Measurements from ENCODE around the gene LRWD1. TPM values are rescaled to one million over a fixed set of nuclear protein-coding genes. Genes with fewer than 3 reads are reported as not detected.

Gene LRWD1
- total RNA-seq, 1 experiment from 2014 or later: 18.0 TPM

- Mint-ChIP-seq H3K36me3 (ENCODE audit: insufficient read depth, unreplicated experiment) (peaks cover 14% of the 10 kb centered on the region), H3K4me1 (ENCODE audit: low read depth, unreplicated experiment) (peaks cover 8% of the 10 kb centered on the region), H3K27me3 (ENCODE audit: unreplicated experiment) (no peaks in the 10 kb centered on the region), H3K4me3 (ENCODE audit: low read depth, unreplicated experiment) (no peak overlapping the region), H3K27ac (ENCODE audit: unreplicated experiment) (no peak overlapping the region), H3K9me3 (ENCODE audit: low read depth, unreplicated experiment) (no peaks in the 10 kb centered on the region)
- DNase-seq: no peak
- intact Hi-C loops (cut with micrococcal nuclease; ENCODE audit: unreplicated experiment): no loop called here
- TSS peak; percentile 14 for BruUV-seq (replicated peaks)
- CTCF ChIA-PET: interaction anchor here (0.7 kb wide), 2 partner anchors 19 to 158 kb away, joined by 5 to 7 read pairs; no protein-coding TSS in a partner anchor
- TF ChIP-seq CTCF (IDR thresholded peaks at IDR 0.05; ENCODE audit: unreplicated experiment): no peak
Measured at GRCh38 chr7:102436118-102436517, 28.7 kb upstream of the LRWD1 start.

GRCh38 chr7:102439963-102440795, 24.6 kb upstream of the LRWD1 start:
- BruUV-seq (replicated peaks): no TSS peak
- Mint-ChIP-seq H3K4me3 (ENCODE audit: low read depth, unreplicated experiment) (no peak overlapping the region), H3K4me1 (ENCODE audit: low read depth, unreplicated experiment) (no peaks in the 10 kb centered on the region), H3K36me3 (ENCODE audit: insufficient read depth, unreplicated experiment) (peaks cover 3% of the 10 kb centered on the region), H3K27ac (ENCODE audit: unreplicated experiment) (no peak overlapping the region), H3K27me3 (ENCODE audit: unreplicated experiment) (no peaks in the 10 kb centered on the region), H3K9me3 (ENCODE audit: low read depth, unreplicated experiment) (no peaks in the 10 kb centered on the region)
- CTCF ChIA-PET: no interaction called here
- intact Hi-C loops (cut with micrococcal nuclease; ENCODE audit: unreplicated experiment): no loop called here
- DNase-seq: peak; percentile 71
- no peak for TF ChIP-seq CTCF (IDR thresholded peaks at IDR 0.05; ENCODE audit: unreplicated experiment)

- BruUV-seq (replicated peaks): no TSS peak
- Mint-ChIP-seq H3K4me3 (ENCODE audit: low read depth, unreplicated experiment) (no peak overlapping the region), H3K27ac (ENCODE audit: unreplicated experiment) (no peak overlapping the region), H3K36me3 (ENCODE audit: insufficient read depth, unreplicated experiment) (peaks cover 8% of the 10 kb centered on the region), H3K27me3 (ENCODE audit: unreplicated experiment) (no peaks in the 10 kb centered on the region), H3K9me3 (ENCODE audit: low read depth, unreplicated experiment) (no peaks in the 10 kb centered on the region), H3K4me1 (ENCODE audit: low read depth, unreplicated experiment) (no peaks in the 10 kb centered on the region)
- intact Hi-C loops (cut with micrococcal nuclease; ENCODE audit: unreplicated experiment): no loop called here
- DNase-seq: no peak
- CTCF ChIA-PET: interaction anchor here (0.7 kb wide), 1 partner anchor 807 kb away, joined by 7 read pairs; no protein-coding TSS in a partner anchor
- no peak for TF ChIP-seq CTCF (IDR thresholded peaks at IDR 0.05; ENCODE audit: unreplicated experiment)
Measured at GRCh38 chr7:102444961-102445673, 19.7 kb upstream of the LRWD1 start.

- no TSS peak for BruUV-seq (replicated peaks)
- CTCF ChIA-PET: interaction anchor here (0.7 kb wide), 1 partner anchor 808 kb away, joined by 7 read pairs; no protein-coding TSS in a partner anchor
Measured at GRCh38 chr7:102445674-102446071, 19.1 kb upstream of the LRWD1 start.

More at GRCh38 chr7:102445674-102446071, 19.1 kb upstream of the LRWD1 start:
- Mint-ChIP-seq H3K27me3 (ENCODE audit: unreplicated experiment) (no peaks in the 10 kb centered on the region), H3K4me3 (ENCODE audit: low read depth, unreplicated experiment) (no peak overlapping the region), H3K36me3 (ENCODE audit: insufficient read depth, unreplicated experiment) (peaks cover 8% of the 10 kb centered on the region), H3K27ac (ENCODE audit: unreplicated experiment) (no peak overlapping the region), H3K9me3 (ENCODE audit: low read depth, unreplicated experiment) (no peaks in the 10 kb centered on the region), H3K4me1 (ENCODE audit: low read depth, unreplicated experiment) (no peaks in the 10 kb centered on the region)
- no peak for TF ChIP-seq CTCF (IDR thresholded peaks at IDR 0.05; ENCODE audit: unreplicated experiment)
- intact Hi-C loops (cut with micrococcal nuclease; ENCODE audit: unreplicated experiment): no loop called here
- DNase-seq: no peak
